RPMI7951 (cell line): Measurements from ENCODE around the gene UGT2B17. TPM values are rescaled to one million over a fixed set of nuclear protein-coding genes. Genes with fewer than 3 reads are reported as not detected.

Experiments
- total RNA-seq: library from RNA; depleted of rRNA; stranded (reverse); fragments of >200 nt; shearing (Covaris generic); gene quantifications from 2 replicates; pipeline ENCODE4 v1.2.3, GENCODE V29; 2014; rRNA removed

Gene UGT2B17
- total RNA-seq, 1 experiment from 2014 or later: not detected

Other genes starting within 250 kb of the UGT2B17 start
- 23.2 and 25.4 TPM in 2 replicates for gene YTHDC1, start 226.2 kb downstream of the UGT2B17 start, total RNA-seq
- gene TMPRSS11E, start 128.9 kb downstream of the UGT2B17 start, total RNA-seq: not detected in 2 replicates
- not detected in 2 replicates for gene UGT2B15, start 94.3 kb upstream of the UGT2B17 start, total RNA-seq
- not detected in 2 replicates for gene UGT2B10, start 239.7 kb upstream of the UGT2B17 start, total RNA-seq